ENCODE results near the gene HELZ. TPM values are rescaled to one million over a fixed set of nuclear protein-coding genes. Genes with fewer than 3 reads are reported as not detected.

The HELZ gene
- polyA plus RNA-seq, 3 donors: 24.8 to 44.1 (median 39.9) TPM

- Histone ChIP-seq H3K4me1 (ENCODE audit: control insufficient read depth in 1 of 2, insufficient read depth in 2 of 2, low read length in 2 of 2) (no peaks in the 10 kb centered on the region), H2AFZ (ENCODE audit: insufficient read depth, low read depth, low read length, poor library complexity, severe bottlenecking) (no peak overlapping the region), H4K20me1 (ENCODE audit: insufficient read depth, low read length) (peaks cover 28% of the 10 kb centered on the region), H3K9me3 (replicated peaks in 1 of 2; ENCODE audit: control insufficient read depth in 1 of 2, insufficient read depth in 1 of 2, low read length in 2 of 2) (no peaks in the 10 kb centered on the region), H3K4me3 (replicated peaks in 1 of 3; ENCODE audit: low read depth in 2 of 3, low read length in 3 of 3) (no peak overlapping the region), H3K9ac (ENCODE audit: insufficient read depth, low read length, poor library complexity, severe bottlenecking) (no peak overlapping the region), H3K27me3 (ENCODE audit: control insufficient read depth in 2 of 2, insufficient read depth in 2 of 2, low read length in 2 of 2) (no peaks in the 10 kb centered on the region), H3K36me3 (replicated peaks in 1 of 2; ENCODE audit: control insufficient read depth in 1 of 2, insufficient read depth in 2 of 2, low read length in 2 of 2) (peaks cover 68 to 90% of the 10 kb centered on the region in 2 donors), H3K27ac (ENCODE audit: low read depth in 1 of 2, low read length in 2 of 2) (no peak overlapping the region), H3K4me2 (replicated peaks; ENCODE audit: extremely low read depth, low read length, poor library complexity, severe bottlenecking) (no peak overlapping the region), H3K79me2 (ENCODE audit: insufficient read depth, low read length) (no peaks in the 10 kb centered on the region)
- peaks cover 0 to 2% (median 0%) of the 10 kb centered on the region in 3 donors for H3K27me3 Mint-ChIP-seq (ENCODE audit: low read depth in 3 of 3)
- intact Hi-C loops (cut with micrococcal nuclease): no loop called here
- H3K4me3 Mint-ChIP-seq: no peak overlapping the region
- H3K9me3 Mint-ChIP-seq: no peaks in the 10 kb centered on the region
- no peak for DNase-seq
- H3K36me3 Mint-ChIP-seq: peaks cover 53 to 71% of the 10 kb centered on the region in 2 donors
- H3K27ac Mint-ChIP-seq: peak overlapping the region in 1 of 7 donors; percentile 54
- TF ChIP-seq, protein P1, sequence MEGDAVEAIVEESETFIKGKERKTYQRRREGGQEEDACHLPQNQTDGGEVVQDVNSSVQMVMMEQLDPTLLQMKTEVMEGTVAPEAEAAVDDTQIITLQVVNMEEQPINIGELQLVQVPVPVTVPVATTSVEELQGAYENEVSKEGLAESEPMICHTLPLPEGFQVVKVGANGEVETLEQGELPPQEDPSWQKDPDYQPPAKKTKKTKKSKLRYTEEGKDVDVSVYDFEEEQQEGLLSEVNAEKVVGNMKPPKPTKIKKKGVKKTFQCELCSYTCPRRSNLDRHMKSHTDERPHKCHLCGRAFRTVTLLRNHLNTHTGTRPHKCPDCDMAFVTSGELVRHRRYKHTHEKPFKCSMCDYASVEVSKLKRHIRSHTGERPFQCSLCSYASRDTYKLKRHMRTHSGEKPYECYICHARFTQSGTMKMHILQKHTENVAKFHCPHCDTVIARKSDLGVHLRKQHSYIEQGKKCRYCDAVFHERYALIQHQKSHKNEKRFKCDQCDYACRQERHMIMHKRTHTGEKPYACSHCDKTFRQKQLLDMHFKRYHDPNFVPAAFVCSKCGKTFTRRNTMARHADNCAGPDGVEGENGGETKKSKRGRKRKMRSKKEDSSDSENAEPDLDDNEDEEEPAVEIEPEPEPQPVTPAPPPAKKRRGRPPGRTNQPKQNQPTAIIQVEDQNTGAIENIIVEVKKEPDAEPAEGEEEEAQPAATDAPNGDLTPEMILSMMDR (IDR thresholded peaks at IDR 0.05): no peak
- H3K4me1 Mint-ChIP-seq: peaks cover 3% of the 10 kb centered on the region
Measured at GRCh38 chr17:67133161-67133560, 111.8 kb downstream of the HELZ start.

DNA sequence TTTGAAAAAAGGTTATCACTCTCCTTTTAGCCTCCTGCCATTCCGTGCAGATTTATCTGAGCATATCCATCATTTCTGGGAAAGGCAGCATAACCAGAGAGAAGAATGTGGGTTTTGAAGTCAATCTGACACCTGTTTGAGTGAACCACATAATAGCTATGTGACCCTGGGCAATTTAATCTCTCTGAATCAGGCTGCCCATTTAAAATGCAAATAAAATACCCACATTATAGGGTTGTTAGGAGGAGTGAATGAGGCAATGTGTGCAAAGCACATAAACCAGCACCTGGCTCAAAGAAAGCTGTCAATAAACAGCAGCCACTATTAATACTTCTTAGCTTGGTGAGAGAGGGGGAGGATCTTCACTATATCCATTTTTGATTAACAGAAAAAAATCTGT is 112.6 kb downstream of the HELZ start:
- intact Hi-C loops (cut with micrococcal nuclease): no loop called here
- Mint-ChIP-seq H3K27ac (no peak overlapping the region), H3K4me3 (no peak overlapping the region), H3K27me3 (ENCODE audit: low read depth in 3 of 3) (peaks cover 0 to 2% (median 0%) of the 10 kb centered on the region in 3 donors), H3K9me3 (no peaks in the 10 kb centered on the region), H3K36me3 (peaks cover 49 to 73% of the 10 kb centered on the region in 2 donors), H3K4me1 (no peaks in the 10 kb centered on the region)
- Histone ChIP-seq H3K27me3 (ENCODE audit: control insufficient read depth in 2 of 2, insufficient read depth in 2 of 2, low read length in 2 of 2) (no peaks in the 10 kb centered on the region), H3K9ac (ENCODE audit: insufficient read depth, low read length, poor library complexity, severe bottlenecking) (no peak overlapping the region), H3K4me2 (replicated peaks; ENCODE audit: extremely low read depth, low read length, poor library complexity, severe bottlenecking) (no peak overlapping the region), H3K27ac (ENCODE audit: low read depth in 1 of 2, low read length in 2 of 2) (no peak overlapping the region), H3K4me1 (ENCODE audit: control insufficient read depth in 1 of 2, insufficient read depth in 2 of 2, low read length in 2 of 2) (no peaks in the 10 kb centered on the region), H4K20me1 (ENCODE audit: insufficient read depth, low read length) (peaks cover 30% of the 10 kb centered on the region), H3K79me2 (ENCODE audit: insufficient read depth, low read length) (no peaks in the 10 kb centered on the region), H3K4me3 (replicated peaks in 1 of 3; ENCODE audit: low read depth in 2 of 3, low read length in 3 of 3) (no peak overlapping the region), H2AFZ (ENCODE audit: insufficient read depth, low read depth, low read length, poor library complexity, severe bottlenecking) (no peak overlapping the region), H3K9me3 (replicated peaks in 1 of 2; ENCODE audit: control insufficient read depth in 1 of 2, insufficient read depth in 1 of 2, low read length in 2 of 2) (no peaks in the 10 kb centered on the region), H3K36me3 (replicated peaks in 1 of 2; ENCODE audit: control insufficient read depth in 1 of 2, insufficient read depth in 2 of 2, low read length in 2 of 2) (peaks cover 66 to 90% of the 10 kb centered on the region in 2 donors)
- no peak for DNase-seq
- TF ChIP-seq, protein P1 (IDR thresholded peaks at IDR 0.05): no peak
- no CpG with 5 or more reads among the region's 1 CpG for WGBS (ENCODE audit: insufficient coverage)

All from CD14-positive monocyte (primary cell).